Rectal smooth muscle tissue (tissue), 1 donor: Measurements from ENCODE around the gene HIPK2.

Experiments
- H3K27ac ChIP-seq: one replicate; pipeline ENCODE4 v1.7.0; 2013; ENCODE audit warnings: low read depth, low read length, inconsistent platforms
- H3K27me3 ChIP-seq: one replicate; pipeline ENCODE4 v1.7.0; 2013; ENCODE audit warnings: low read length; ENCODE audit not compliant: control insufficient read depth, insufficient read depth
- H3K36me3 ChIP-seq: one replicate; pipeline ENCODE4 v1.7.0; 2013; ENCODE audit warnings: low read length; ENCODE audit not compliant: control insufficient read depth, insufficient read depth
- H3K4me1 ChIP-seq: one replicate; pipeline ENCODE4 v1.7.0; 2013; ENCODE audit warnings: low read length; ENCODE audit not compliant: control insufficient read depth, insufficient read depth
- H3K4me3 ChIP-seq: one replicate; pipeline ENCODE4 v1.7.0; 2013; ENCODE audit warnings: low read length
- H3K9ac ChIP-seq: one replicate; pipeline ENCODE4 v1.7.0; 2013; ENCODE audit warnings: low read length

The HIPK2 gene

DNA sequence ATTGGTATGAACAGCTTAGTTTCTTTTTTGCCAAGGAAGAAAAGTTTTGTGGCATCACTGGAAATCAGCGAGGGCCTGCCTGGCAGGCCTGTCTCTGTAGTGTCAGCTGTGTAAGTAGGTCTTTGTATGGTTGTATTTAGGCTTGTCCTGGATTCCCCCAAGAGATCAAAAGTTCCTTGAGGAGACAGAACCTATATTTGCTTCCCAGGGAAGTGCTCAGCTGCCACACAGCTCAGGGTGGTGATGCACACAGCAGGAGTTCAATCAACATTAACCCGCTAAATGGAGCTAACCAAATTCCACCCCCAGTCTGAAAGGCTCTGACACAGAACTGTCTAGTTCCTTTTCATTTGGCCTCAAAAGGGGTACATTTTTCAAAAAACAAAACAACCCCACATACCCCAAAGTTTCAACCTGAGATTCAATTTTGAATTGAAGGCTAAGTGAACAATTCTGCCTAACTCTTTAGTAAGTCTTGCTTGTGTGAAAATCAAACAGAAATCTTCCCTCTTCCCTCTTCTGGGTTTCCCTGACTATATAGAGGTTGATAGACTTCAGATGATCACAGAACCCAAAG is 129.9 kb downstream of the HIPK2 start:
- Histone ChIP-seq H3K27ac (no peak overlapping the region), H3K36me3 (no peaks in the 10 kb centered on the region), H3K4me3 (no peak overlapping the region), H3K4me1 (peaks cover 2% of the 10 kb centered on the region), H3K27me3 (no peaks in the 10 kb centered on the region), H3K9ac (no peak overlapping the region)

GRCh38 chr7:139647085-139647484 is 130.7 kb downstream of the HIPK2 start:
- Histone ChIP-seq H3K27ac (no peak overlapping the region), H3K36me3 (no peaks in the 10 kb centered on the region), H3K4me1 (peaks cover 2% of the 10 kb centered on the region)

DNA sequence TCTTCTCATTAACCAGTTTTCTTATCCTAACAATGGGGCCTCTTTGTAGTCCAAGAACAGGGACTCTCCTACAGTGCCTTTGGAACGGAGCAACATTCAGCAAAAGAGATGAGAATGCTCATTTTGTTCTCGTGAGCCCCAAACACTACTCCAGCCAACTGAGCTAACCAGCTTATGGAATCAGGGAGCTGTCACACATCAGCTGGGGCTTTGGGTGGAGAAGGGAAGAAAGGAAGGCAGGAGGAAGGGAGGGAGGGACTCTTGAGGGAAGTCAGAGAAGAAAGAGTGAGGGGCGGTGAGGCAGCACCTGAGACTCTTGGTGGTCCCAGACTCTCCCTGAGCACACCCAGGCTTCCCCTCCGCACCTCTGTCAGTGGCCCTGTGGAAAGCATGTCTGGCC is 131.2 kb downstream of the HIPK2 start:
- no peak overlapping the region for H3K27ac ChIP-seq
- H3K4me1 ChIP-seq: no peaks in the 10 kb centered on the region
- H3K4me3 ChIP-seq: no peak overlapping the region
- no peak overlapping the region for H3K9ac ChIP-seq
- no peaks in the 10 kb centered on the region for H3K36me3 ChIP-seq
- H3K27me3 ChIP-seq: no peaks in the 10 kb centered on the region

More at GRCh38 chr7:139647085-139647484, 130.7 kb downstream of the HIPK2 start:
- no peak overlapping the region for H3K9ac ChIP-seq
- H3K27me3 ChIP-seq: no peaks in the 10 kb centered on the region
- no peak overlapping the region for H3K4me3 ChIP-seq

DNA sequence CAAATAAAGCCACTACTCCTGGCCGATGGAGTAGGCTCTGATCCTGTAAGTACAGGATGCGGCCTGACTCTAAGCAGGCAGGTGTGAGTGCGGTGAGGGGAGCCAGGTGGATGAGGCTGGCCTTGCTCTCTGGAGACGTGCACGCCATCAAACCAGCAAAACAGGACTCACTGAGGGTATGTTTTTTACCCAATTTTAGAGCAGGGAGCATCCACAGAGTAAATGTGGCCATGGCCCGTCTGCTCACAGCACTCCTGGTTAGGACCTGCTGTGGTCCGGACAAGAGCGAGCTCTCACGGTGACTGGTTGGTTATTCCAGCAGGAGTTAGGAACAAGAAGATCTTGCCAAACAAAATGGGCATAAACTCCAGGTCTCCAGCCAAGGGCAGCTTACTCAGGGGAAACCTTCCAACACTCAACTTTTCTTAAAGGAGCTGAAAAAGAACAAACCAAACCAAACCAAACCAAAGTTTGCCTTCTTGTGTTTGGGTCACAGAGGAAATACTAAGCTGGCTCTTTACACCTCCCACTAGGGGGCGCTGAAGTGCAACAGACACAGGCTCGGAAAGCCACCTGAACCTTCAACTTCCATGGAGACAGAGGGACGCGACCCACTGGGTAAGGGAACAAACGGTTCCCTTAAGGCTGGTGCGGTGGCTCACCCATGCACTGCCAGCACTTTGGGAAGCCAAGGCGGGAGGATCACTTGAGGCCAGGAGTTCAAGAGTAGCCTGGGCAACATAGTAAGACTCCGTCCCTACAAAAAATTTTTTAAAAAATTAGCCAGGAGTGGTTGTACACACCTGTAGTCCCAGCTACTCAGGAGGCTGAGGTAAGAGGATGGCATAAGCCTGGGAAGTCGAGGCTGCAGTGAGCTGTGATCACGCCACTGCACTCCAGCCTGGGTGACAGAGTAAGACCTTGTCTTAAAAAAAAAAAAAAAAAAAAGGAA is 131.9 kb downstream of the HIPK2 start:
- Histone ChIP-seq H3K9ac (no peak overlapping the region), H3K36me3 (no peaks in the 10 kb centered on the region), H3K4me3 (no peak overlapping the region), H3K27me3 (no peaks in the 10 kb centered on the region), H3K4me1 (no peaks in the 10 kb centered on the region), H3K27ac (no peak overlapping the region)

DNA sequence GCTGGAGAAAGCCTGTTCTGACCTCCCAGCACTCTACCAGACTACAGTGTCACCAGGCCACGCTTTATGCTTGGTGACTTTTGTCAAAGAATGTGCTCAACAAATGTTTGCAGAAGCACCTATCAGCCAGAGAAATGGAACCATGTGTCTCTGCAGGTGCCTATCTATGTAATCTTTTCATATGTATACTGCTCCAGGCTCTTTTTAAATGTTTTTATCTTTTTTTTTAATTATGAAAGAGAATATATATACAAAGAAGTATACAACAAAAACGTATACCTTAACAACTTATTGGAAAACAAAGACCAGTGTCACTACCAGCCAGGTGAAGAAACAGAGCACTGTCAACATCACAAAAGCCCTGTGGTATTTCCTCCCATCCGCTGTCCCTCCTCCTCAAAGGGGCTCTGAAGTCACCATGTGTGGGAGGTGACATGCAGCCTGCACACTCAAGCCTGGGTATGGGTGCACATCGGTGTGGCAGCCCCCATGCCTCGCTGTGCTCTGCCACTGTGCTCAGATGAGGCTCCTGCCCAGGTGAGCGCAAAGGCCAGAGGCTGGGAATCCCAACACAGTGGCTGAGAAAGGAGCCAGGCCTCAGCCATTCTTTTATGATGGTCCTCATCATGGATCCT is 133.7 kb downstream of the HIPK2 start:
- H3K4me3 ChIP-seq: no peak overlapping the region
- H3K4me1 ChIP-seq: no peaks in the 10 kb centered on the region
- H3K9ac ChIP-seq: no peak overlapping the region
- H3K36me3 ChIP-seq: no peaks in the 10 kb centered on the region
- no peak overlapping the region for H3K27ac ChIP-seq
- H3K27me3 ChIP-seq: no peaks in the 10 kb centered on the region

DNA sequence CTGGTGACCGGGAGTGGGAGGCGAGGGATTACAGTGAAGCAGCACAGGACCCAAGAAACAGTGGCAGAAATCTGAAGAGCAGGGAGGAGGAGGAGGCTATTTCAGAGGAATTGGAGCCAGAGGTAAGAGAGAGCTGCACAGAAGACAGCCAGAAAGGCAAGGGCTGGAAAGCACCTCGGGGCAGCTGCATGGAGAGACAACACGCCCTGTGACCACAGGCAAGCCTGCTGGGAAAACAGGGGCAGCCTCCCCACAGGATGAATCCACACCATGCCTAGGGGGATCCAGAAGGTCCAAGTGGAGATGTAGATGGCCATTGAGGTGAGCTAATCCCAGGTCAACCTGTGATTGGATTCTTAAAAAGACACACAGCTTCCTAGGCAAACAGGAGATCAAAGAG is 135.5 kb downstream of the HIPK2 start:
- no peaks in the 10 kb centered on the region for H3K27me3 ChIP-seq
- H3K4me1 ChIP-seq: no peaks in the 10 kb centered on the region
- no peak overlapping the region for H3K9ac ChIP-seq
- H3K4me3 ChIP-seq: no peak overlapping the region
- H3K36me3 ChIP-seq: no peaks in the 10 kb centered on the region
- no peak overlapping the region for H3K27ac ChIP-seq

GRCh38 chr7:139641337-139641992 is 136.3 kb downstream of the HIPK2 start:
- Histone ChIP-seq H3K27ac (no peak overlapping the region), H3K4me3 (no peak overlapping the region), H3K4me1 (no peaks in the 10 kb centered on the region), H3K36me3 (no peaks in the 10 kb centered on the region), H3K9ac (no peak overlapping the region), H3K27me3 (no peaks in the 10 kb centered on the region)

- Histone ChIP-seq H3K36me3 (no peaks in the 10 kb centered on the region), H3K27me3 (no peaks in the 10 kb centered on the region), H3K4me3 (no peak overlapping the region), H3K27ac (no peak overlapping the region), H3K9ac (no peak overlapping the region), H3K4me1 (no peaks in the 10 kb centered on the region)
Observed at GRCh38 chr7:139640681-139641080, 137.1 kb downstream of the HIPK2 start.

DNA sequence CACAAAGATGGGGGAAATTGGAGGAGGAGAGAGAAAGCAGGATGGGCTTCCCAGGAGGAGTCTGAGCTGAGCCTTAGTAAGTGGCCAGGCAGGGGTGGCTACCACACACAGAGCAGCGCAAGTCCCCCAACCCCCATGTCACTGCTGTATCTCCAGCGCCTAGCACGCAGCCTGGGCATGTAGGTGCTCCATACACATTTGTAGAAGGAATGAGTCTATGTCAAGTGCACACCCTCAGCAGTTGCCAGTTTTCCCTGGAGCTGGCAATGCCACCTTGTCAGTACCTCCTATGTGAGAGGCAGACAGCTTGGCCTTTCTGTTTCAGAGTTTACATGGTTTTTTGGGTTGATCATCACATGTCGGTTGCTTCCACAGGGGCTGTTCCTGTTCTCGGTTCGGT is 138.2 kb downstream of the HIPK2 start:
- Histone ChIP-seq H3K9ac (no peak overlapping the region), H3K4me3 (no peak overlapping the region), H3K27me3 (no peaks in the 10 kb centered on the region), H3K4me1 (no peaks in the 10 kb centered on the region), H3K36me3 (no peaks in the 10 kb centered on the region), H3K27ac (no peak overlapping the region)

- no peak overlapping the region for H3K9ac ChIP-seq
- H3K36me3 ChIP-seq: peaks cover 3% of the 10 kb centered on the region
- no peak overlapping the region for H3K4me3 ChIP-seq
- H3K4me1 ChIP-seq: no peaks in the 10 kb centered on the region
- no peaks in the 10 kb centered on the region for H3K27me3 ChIP-seq
- no peak overlapping the region for H3K27ac ChIP-seq
Observed at GRCh38 chr7:139635526-139636302, 142.1 kb downstream of the HIPK2 start.

DNA sequence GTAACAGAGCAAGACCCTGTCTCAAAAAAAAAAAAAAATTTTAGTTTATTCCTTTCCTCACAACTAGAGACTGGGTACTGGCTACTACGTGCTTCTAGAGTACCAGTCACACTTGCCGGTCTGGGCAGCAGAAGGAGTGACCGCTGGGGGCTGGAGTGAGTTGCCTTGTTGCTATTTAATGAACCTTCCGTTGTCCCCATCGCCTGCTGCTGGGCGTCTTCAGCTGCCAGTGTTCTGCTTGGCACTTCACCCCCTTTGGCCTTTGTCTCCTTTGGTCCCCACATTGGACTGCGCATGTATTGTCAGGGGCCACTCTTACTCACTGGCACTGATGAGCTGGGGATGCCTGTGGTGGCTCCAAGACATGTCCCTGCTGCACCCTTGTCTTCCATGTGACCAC is 143.7 kb downstream of the HIPK2 start:
- Histone ChIP-seq H3K27me3 (no peaks in the 10 kb centered on the region), H3K4me1 (no peaks in the 10 kb centered on the region), H3K9ac (no peak overlapping the region), H3K36me3 (peaks cover 3% of the 10 kb centered on the region), H3K27ac (no peak overlapping the region), H3K4me3 (no peak overlapping the region)
